ENCODE measurements around the gene GAS2L2. TPM values are rescaled to one million over a fixed set of nuclear protein-coding genes. Genes with fewer than 3 reads are reported as not detected.

GAS2L2 gene
- total and polyA plus RNA-seq, 2 of the 8 experiments (the other 6 are each of a cell fraction or from before 2014, with no cell fraction given), result 0.09 to 0.13 TPM

DNA sequence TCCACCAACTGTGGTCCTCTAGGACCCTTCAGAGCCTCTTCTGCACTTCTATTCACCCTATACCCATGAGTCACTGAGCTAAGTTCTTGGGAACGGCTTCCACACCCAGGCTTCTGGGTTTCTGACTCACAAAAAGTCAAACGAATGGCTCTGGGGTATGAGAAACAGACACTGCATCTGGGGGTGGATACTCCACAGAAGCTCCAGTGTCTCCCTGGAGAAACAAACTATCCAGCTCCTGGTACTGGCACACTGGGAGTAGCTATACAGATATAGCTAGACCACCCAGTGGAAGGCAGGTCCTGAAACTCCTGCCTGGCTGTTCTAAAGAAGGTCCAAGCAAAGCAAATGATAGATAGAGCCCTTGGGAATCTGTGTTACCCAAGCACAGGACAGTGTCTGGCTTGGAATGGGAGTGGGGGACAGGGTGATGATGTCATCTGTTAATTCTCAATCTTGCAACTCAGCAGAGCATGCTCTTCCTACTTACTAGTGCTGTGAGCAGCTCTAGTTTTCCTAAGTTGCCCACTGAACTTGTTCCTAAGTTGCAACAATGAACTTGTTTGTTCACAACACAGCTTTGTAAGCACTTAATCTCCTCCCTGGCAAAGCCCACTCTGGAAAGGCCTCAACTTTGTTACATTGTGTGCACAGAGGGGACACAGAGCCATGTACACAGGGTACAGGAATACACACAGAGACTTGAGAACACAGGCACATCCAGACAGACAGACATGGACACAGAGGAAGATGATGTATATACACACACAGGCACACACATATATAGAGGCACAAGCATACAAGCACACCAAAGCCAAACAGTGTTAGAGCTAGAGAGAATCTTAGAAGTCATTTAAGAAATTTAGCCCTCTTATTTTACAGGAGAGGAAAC, 35.7 kb upstream of the GAS2L2 start:
- H4K20me1 ChIP-seq (replicated peaks in 1 of 2; ENCODE audit: control insufficient read depth in 1 of 2, insufficient read depth in 2 of 2, low read length in 2 of 2), result peaks cover 0 to 2% of the 10 kb centered on the region in 2 experiments
- no peak overlapping the region for H3K27ac ChIP-seq (ENCODE audit: low read depth, low read length)
- H2BK5ac ChIP-seq (ENCODE audit: low read depth, low read length), result no peak overlapping the region
- H3K14ac ChIP-seq (ENCODE audit: insufficient read length), result no peak overlapping the region
- no peak overlapping the region for H3K4me2 ChIP-seq (ENCODE audit: insufficient read depth in 1 of 2, low read depth in 2 of 2, low read length in 2 of 2)
- no peak overlapping the region for H4K8ac ChIP-seq (ENCODE audit: extremely low read depth, insufficient read depth, low read length)
- no peak overlapping the region for H2BK120ac ChIP-seq (replicated peaks; ENCODE audit: low read depth, low read length)
- H3K4ac ChIP-seq (replicated peaks; ENCODE audit: insufficient read length, low read depth, low read length), result no peak overlapping the region
- FAIRE-seq, result no peak
- H2BK12ac ChIP-seq (ENCODE audit: low read depth, low read length), result no peak overlapping the region; the same call in 1 of the 2 replicates
- H3K79me1 ChIP-seq (ENCODE audit: low read depth, low read length), result no peaks in the 10 kb centered on the region
- H2BK20ac ChIP-seq (ENCODE audit: low read length), result no peak overlapping the region
- H4K5ac ChIP-seq (ENCODE audit: insufficient read length, low read depth, low read length), result no peak overlapping the region
- ChIA-PET POLR2A (ENCODE audit: partially characterized antibody) (interaction anchor here (2.3 kb wide), 1 partner anchor 20 kb away, joined by 9 read pairs; the partner anchor contains the start of gene TAF15), CTCF (ENCODE audit: partially characterized antibody) (interaction anchor here (1.2 to 17.5 kb wide), 4 partner anchors 12 to 42 kb away, joined by 3 to 247 read pairs (median 14); no protein-coding TSS in a partner anchor)
- H3K79me2 ChIP-seq (ENCODE audit: control insufficient read depth in 1 of 2, insufficient read depth in 2 of 2, low read length in 2 of 2), result no peaks in the 10 kb centered on the region
- peaks cover 6 to 12% (median 10%) of the 10 kb centered on the region in 4 experiments for H3K27me3 ChIP-seq (replicated peaks in 1 of 4; ENCODE audit: control insufficient read depth in 3 of 4, extremely low read depth in 1 of 4, insufficient read depth in 3 of 4, low read length in 3 of 4)
- no peak overlapping the region for H3K56ac ChIP-seq (replicated peaks; ENCODE audit: insufficient read length, low read depth, low read length)
- H3K36me3 ChIP-seq (ENCODE audit: control insufficient read depth in 2 of 4, insufficient read depth in 4 of 4, low read length in 3 of 4), result no peaks in the 10 kb centered on the region; a peak in 1 of 8 replicates
- no peak overlapping the region for H3K18ac ChIP-seq (ENCODE audit: extremely low read depth, low read length)
- WGBS, 2 experiments (ENCODE audit: extremely low coverage in 1 of 2, insufficient coverage in 1 of 2, insufficient read length in 1 of 2, insufficient replicate concordance in 2 of 2, low coverage in 1 of 2, low lambda C conversion rate in 2 of 2, missing lambda C conversion rate in 1 of 2), result 90% methylated on average over 2 of the region's 2 CpGs; no CpG with 5 or more reads in 1 of the 2 experiments
- 0 out of 7 replicates have a peak, but pooled peaks cover 0 to 2% (median 0%) of the 10 kb centered on the region in 4 experiments for H3K4me1 ChIP-seq (replicated peaks in 1 of 4; ENCODE audit: control insufficient read depth in 3 of 4, insufficient read depth in 4 of 4, low read length in 3 of 4)
- H4K91ac ChIP-seq (replicated peaks; ENCODE audit: insufficient read length, low read length), result no peak overlapping the region
- no peaks in the 10 kb centered on the region for H3K23me2 ChIP-seq (ENCODE audit: low read depth, low read length)
- H3K23ac ChIP-seq (ENCODE audit: insufficient read length), result no peak overlapping the region
- no peak overlapping the region for H3K4me3 ChIP-seq (ENCODE audit: extremely low read depth in 1 of 4, insufficient read depth in 2 of 4, low read depth in 3 of 4, low read length in 4 of 4)
- no peaks in the 10 kb centered on the region for H3K9me3 ChIP-seq (ENCODE audit: insufficient read depth in 2 of 2, low read depth in 1 of 2, low read length in 1 of 2)
- DNase-seq (ENCODE audit: low read depth in 1 of 2, low spot score in 2 of 2), result no peak
- H2BK15ac ChIP-seq (ENCODE audit: low read length), result 0 out of 2 replicates have a peak overlapping the region, but pooled peaks have one; percentile 50
- H2AK5ac ChIP-seq (ENCODE audit: low read depth, low read length), result no peak overlapping the region
- H2AFZ ChIP-seq (ENCODE audit: low read length), result no peak overlapping the region
- no peak overlapping the region for H3K9ac ChIP-seq (replicated peaks in 1 of 4; ENCODE audit: extremely low read depth in 1 of 4, low read depth in 3 of 4, low read length in 3 of 4)
- TF ChIP-seq POLR2AphosphoS5 (IDR thresholded peaks at IDR 0.05; ENCODE audit: low read depth, low read length) (no peak), POLR2A (IDR thresholded peaks at IDR 0.05; ENCODE audit: control extremely low read depth in 1 of 2, low read depth in 2 of 2, low read length in 2 of 2) (no peak), KDM4A (IDR thresholded peaks at IDR 0.05; ENCODE audit: low read depth, low read length, severe bottlenecking) (no peak), BACH1 (IDR thresholded peaks at IDR 0.05; ENCODE audit: low read length) (no peak), ZNF274 (IDR thresholded peaks at IDR 0.05; ENCODE audit: borderline replicate concordance, extremely low read depth, low read length) (no peak), TEAD4 (IDR thresholded peaks at IDR 0.05; ENCODE audit: low read depth, low read length) (no peak)
- TF ChIP-seq, protein P1, sequence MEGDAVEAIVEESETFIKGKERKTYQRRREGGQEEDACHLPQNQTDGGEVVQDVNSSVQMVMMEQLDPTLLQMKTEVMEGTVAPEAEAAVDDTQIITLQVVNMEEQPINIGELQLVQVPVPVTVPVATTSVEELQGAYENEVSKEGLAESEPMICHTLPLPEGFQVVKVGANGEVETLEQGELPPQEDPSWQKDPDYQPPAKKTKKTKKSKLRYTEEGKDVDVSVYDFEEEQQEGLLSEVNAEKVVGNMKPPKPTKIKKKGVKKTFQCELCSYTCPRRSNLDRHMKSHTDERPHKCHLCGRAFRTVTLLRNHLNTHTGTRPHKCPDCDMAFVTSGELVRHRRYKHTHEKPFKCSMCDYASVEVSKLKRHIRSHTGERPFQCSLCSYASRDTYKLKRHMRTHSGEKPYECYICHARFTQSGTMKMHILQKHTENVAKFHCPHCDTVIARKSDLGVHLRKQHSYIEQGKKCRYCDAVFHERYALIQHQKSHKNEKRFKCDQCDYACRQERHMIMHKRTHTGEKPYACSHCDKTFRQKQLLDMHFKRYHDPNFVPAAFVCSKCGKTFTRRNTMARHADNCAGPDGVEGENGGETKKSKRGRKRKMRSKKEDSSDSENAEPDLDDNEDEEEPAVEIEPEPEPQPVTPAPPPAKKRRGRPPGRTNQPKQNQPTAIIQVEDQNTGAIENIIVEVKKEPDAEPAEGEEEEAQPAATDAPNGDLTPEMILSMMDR (IDR thresholded peaks at IDR 0.05; ENCODE audit: control extremely low read depth in 1 of 3, insufficient read depth in 1 of 3, low read depth in 1 of 3, low read length in 3 of 3), result no peak
- TF ChIP-seq, protein P2, sequence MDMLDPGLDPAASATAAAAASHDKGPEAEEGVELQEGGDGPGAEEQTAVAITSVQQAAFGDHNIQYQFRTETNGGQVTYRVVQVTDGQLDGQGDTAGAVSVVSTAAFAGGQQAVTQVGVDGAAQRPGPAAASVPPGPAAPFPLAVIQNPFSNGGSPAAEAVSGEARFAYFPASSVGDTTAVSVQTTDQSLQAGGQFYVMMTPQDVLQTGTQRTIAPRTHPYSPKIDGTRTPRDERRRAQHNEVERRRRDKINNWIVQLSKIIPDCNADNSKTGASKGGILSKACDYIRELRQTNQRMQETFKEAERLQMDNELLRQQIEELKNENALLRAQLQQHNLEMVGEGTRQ (IDR thresholded peaks at IDR 0.05; ENCODE audit: low read length), result no peak
